B cell (primary cell): Measurements from ENCODE around the gene PYM1.

Experiments used
- CTCF ChIP-seq: fragments of 200-600 bp; IDR thresholded peaks from one replicate; pipeline ENCODE4 v1.8.0; 2022; ENCODE audit warnings: antibody characterized with exemption, mild to moderate bottlenecking
- EZH2 ChIP-seq: IDR thresholded peaks from 2 replicates; pipeline ENCODE4 v1.6.1; 2012; ENCODE audit warnings: borderline replicate concordance, low read depth, mild to moderate bottlenecking, moderate library complexity, low read length; ENCODE audit not compliant: insufficient read depth, poor library complexity, severe bottlenecking

DNA sequence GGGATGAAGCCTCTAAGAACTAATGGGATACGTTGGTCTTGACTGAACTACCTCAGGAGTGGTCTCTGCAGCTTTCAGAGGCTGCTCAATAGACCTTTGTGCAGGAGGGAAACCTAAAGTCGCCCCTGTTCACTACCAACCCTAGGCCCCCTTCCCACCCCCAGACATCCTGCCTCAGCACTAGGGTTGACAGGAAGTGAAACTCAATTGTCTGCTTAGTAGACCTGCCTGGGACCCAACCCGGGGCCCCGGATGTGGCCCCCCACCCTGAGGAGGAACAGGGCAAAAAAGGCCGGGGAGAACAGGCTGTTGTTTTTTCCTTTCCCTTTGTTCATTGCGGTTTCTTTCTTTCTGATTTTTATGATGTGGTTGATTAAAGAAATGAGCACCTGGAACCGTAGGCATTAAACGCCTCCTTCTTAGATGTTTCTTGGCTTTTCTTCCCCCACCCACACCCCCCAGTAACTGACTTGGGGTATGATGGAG is 1.7 kb upstream of the PYM1 start:
- no peak for TF ChIP-seq EZH2
- TF ChIP-seq CTCF, result no peak
